Uterus (tissue), 4 donors: Measurements from ENCODE around the gene CAPZB. TPM values are rescaled to one million over a fixed set of nuclear protein-coding genes. Genes with fewer than 3 reads are reported as not detected.

Experiments
- DNase-seq, 2 donors: peaks; one replicate each; pipeline ENCODE4 v3.0.0-alpha.2; 2019 to 2020
- H3K27ac ChIP-seq, 2 donors: fragments of 200-600 bp; sonication (generic); 1 replicate in 1 of 2; 2 replicates in 1 of 2; pipeline ENCODE4 v1.5.1; 2016 to 2018
- H3K27me3 ChIP-seq, 2 donors: fragments of 200-600 bp; sonication (generic); one replicate each; pipeline ENCODE4 v1.5.1; 2018 to 2019; ENCODE audit warnings: control low read depth in 1 of 2
- H3K36me3 ChIP-seq, 2 donors: fragments of 200-600 bp; sonication (generic); one replicate each; pipeline ENCODE4 v1.5.1; 2019; ENCODE audit warnings: control low read depth in 1 of 2
- H3K4me1 ChIP-seq, 2 donors: fragments of 200-600 bp; sonication (generic); one replicate each; pipeline ENCODE4 v1.5.1; 2018 to 2019; ENCODE audit warnings: control low read depth in 1 of 2
- H3K4me3 ChIP-seq, 2 donors: fragments of 200-600 bp; sonication (generic); 1 replicate in 1 of 2; 2 replicates in 1 of 2; pipeline ENCODE4 v1.5.1; 2018 to 2019; ENCODE audit warnings: mild to moderate bottlenecking in 1 of 2
- H3K9me3 ChIP-seq, 2 donors: fragments of 200-600 bp; sonication (generic); one replicate each; pipeline ENCODE4 v1.5.1; 2019; ENCODE audit warnings: control low read depth in 1 of 2
- CTCF ChIP-seq, 4 experiments: fragments of 200-600 bp in 2 of 4; fragments of 450-650 bp in 2 of 4; sonication (generic) in 2 of 4; IDR thresholded peaks; one replicate each; pipeline ENCODE4 v1.5.1; 2016 to 2019; ENCODE audit warnings: antibody characterized with exemption in 4 of 4, mild to moderate bottlenecking in 2 of 4, moderate library complexity in 1 of 4
- POLR2A ChIP-seq, 2 donors: fragments of 450-650 bp; IDR thresholded peaks; one replicate each; pipeline ENCODE4 v1.6.1; 2016; ENCODE audit warnings: antibody characterized with exemption in 2 of 2, mild to moderate bottlenecking in 1 of 2, moderate library complexity in 1 of 2
- intact Hi-C: fragments of 100-400 bp; cut with DNase I; formaldehyde crosslinking; loops from one replicate; pipeline ENCODE4 v1.15.1; 2023; ENCODE audit warnings: low total_unique reads
- total RNA-seq, 4 donors: library from RNA; depleted of rRNA in 3 of 4; stranded (reverse); fragments of >200 nt in 3 of 4; gene quantifications; one replicate each; pipeline versions ENCODE4 v1.1.0 to v1.2.4, GENCODE V29; 2014 to 2023
- donor health status: DM: yes; HTN: yes; CAD: no.

CAPZB gene
- total RNA-seq, 4 donors from 2014 or later = 94.4 to 281 (median 141) TPM

- Histone ChIP-seq H3K4me3 (no peak overlapping the region), H3K27ac (peak overlapping the region in 1 of 2 donors; percentile 2), H3K36me3 (no peaks in the 10 kb centered on the region), H3K27me3 (no peaks in the 10 kb centered on the region), H3K9me3 (no peaks in the 10 kb centered on the region), H3K4me1 (peaks cover 5 to 6% of the 10 kb centered on the region in 2 donors)
- no peak for DNase-seq
- TF ChIP-seq CTCF (IDR thresholded peaks at IDR 0.05) (no peak), POLR2A (IDR thresholded peaks at IDR 0.05) (no peak)
- intact Hi-C loops = loop anchor here (10.0 kb wide), 2 partner anchors 49 to 309 kb away; no protein-coding TSS in a partner anchor
Observed at GRCh38 chr1:19345391-19345790, 139.9 kb downstream of the CAPZB start.

GRCh38 chr1:19344831-19345230 lies 140.5 kb downstream of the CAPZB start:
- DNase-seq = no peak
- Histone ChIP-seq H3K4me3 (no peak overlapping the region), H3K27ac (peak overlapping the region; percentile 6 to 30), H3K9me3 (no peaks in the 10 kb centered on the region), H3K27me3 (no peaks in the 10 kb centered on the region), H3K4me1 (peaks cover 5 to 6% of the 10 kb centered on the region in 2 donors), H3K36me3 (no peaks in the 10 kb centered on the region)
- intact Hi-C loops = loop anchor here (10.0 kb wide), 2 partner anchors 50 to 310 kb away; no protein-coding TSS in a partner anchor
- TF ChIP-seq POLR2A (IDR thresholded peaks at IDR 0.05) (no peak), CTCF (IDR thresholded peaks at IDR 0.05) (no peak)

- Histone ChIP-seq H3K36me3 (no peaks in the 10 kb centered on the region), H3K4me1 (peaks cover 5 to 6% of the 10 kb centered on the region in 2 donors), H3K27ac (peak overlapping the region; percentile 6 to 30), H3K9me3 (no peaks in the 10 kb centered on the region), H3K27me3 (no peaks in the 10 kb centered on the region), H3K4me3 (no peak overlapping the region)
- TF ChIP-seq POLR2A (IDR thresholded peaks at IDR 0.05) = no peak
- TF ChIP-seq CTCF (IDR thresholded peaks at IDR 0.05) = peak; percentile 84 to 94 (median 90)
- DNase-seq = peak; percentile 61 to 70
- intact Hi-C loops = loop anchor here (10.0 kb wide), 2 partner anchors 50 to 310 kb away; no protein-coding TSS in a partner anchor
Observed at GRCh38 chr1:19344372-19344810, 140.9 kb downstream of the CAPZB start.

GRCh38 chr1:19343617-19344350 lies 141.6 kb downstream of the CAPZB start:
- no peak for TF ChIP-seq POLR2A (IDR thresholded peaks at IDR 0.05)
- no peak for TF ChIP-seq CTCF (IDR thresholded peaks at IDR 0.05)
- intact Hi-C loops = loop anchor here (10.0 kb wide), 2 partner anchors 51 to 311 kb away; no protein-coding TSS in a partner anchor
- H3K4me3 ChIP-seq = no peak overlapping the region
- H3K27me3 ChIP-seq = no peaks in the 10 kb centered on the region
- H3K27ac ChIP-seq = peak overlapping the region; percentile 1 to 27
- H3K9me3 ChIP-seq = no peaks in the 10 kb centered on the region
- DNase-seq = no peak
- H3K36me3 ChIP-seq = no peaks in the 10 kb centered on the region
- peaks cover 4 to 5% of the 10 kb centered on the region in 2 donors for H3K4me1 ChIP-seq
